Measurements from ENCODE around the gene ADRM1.

ADRM1 gene

GRCh38 chr20:62342910-62343309, 40.1 kb downstream of the ADRM1 start:
- Histone ChIP-seq H3K27ac (ENCODE audit: low read length) (no peak overlapping the region), H3K4me3 (ENCODE audit: low read length) (no peak overlapping the region), H3K9me3 (ENCODE audit: control insufficient read depth, low read depth, low read length) (no peaks in the 10 kb centered on the region), H3K9ac (ENCODE audit: low read length) (no peak overlapping the region), H3K27me3 (ENCODE audit: control insufficient read depth, insufficient read depth, low read length) (no peaks in the 10 kb centered on the region), H3K36me3 (ENCODE audit: control insufficient read depth, low read depth, low read length) (peaks cover 37% of the 10 kb centered on the region), H3K4me1 (ENCODE audit: control insufficient read depth, low read depth, low read length) (no peaks in the 10 kb centered on the region)

GRCh38 chr20:62344092-62344491, 41.3 kb downstream of the ADRM1 start:
- H3K36me3 ChIP-seq (ENCODE audit: control insufficient read depth, low read depth, low read length) = peaks cover 30% of the 10 kb centered on the region
- H3K4me1 ChIP-seq (ENCODE audit: control insufficient read depth, low read depth, low read length) = no peaks in the 10 kb centered on the region
- no peak overlapping the region for H3K4me3 ChIP-seq (ENCODE audit: low read length)
- H3K27ac ChIP-seq (ENCODE audit: low read length) = no peak overlapping the region
- H3K9me3 ChIP-seq (ENCODE audit: control insufficient read depth, low read depth, low read length) = no peaks in the 10 kb centered on the region
- H3K9ac ChIP-seq (ENCODE audit: low read length) = no peak overlapping the region
- no peaks in the 10 kb centered on the region for H3K27me3 ChIP-seq (ENCODE audit: control insufficient read depth, insufficient read depth, low read length)

GRCh38 chr20:62344782-62345181, 42.0 kb downstream of the ADRM1 start:
- H3K9me3 ChIP-seq (ENCODE audit: control insufficient read depth, low read depth, low read length) = no peaks in the 10 kb centered on the region
- H3K9ac ChIP-seq (ENCODE audit: low read length) = no peak overlapping the region
- H3K27me3 ChIP-seq (ENCODE audit: control insufficient read depth, insufficient read depth, low read length) = no peaks in the 10 kb centered on the region
- H3K27ac ChIP-seq (ENCODE audit: low read length) = no peak overlapping the region
- no peak overlapping the region for H3K4me3 ChIP-seq (ENCODE audit: low read length)
- no peaks in the 10 kb centered on the region for H3K4me1 ChIP-seq (ENCODE audit: control insufficient read depth, low read depth, low read length)
- H3K36me3 ChIP-seq (ENCODE audit: control insufficient read depth, low read depth, low read length) = peaks cover 25% of the 10 kb centered on the region

GRCh38 chr20:62345681-62346370, 43.0 kb downstream of the ADRM1 start:
- Histone ChIP-seq H3K9ac (ENCODE audit: low read length) (no peak overlapping the region), H3K27ac (ENCODE audit: low read length) (no peak overlapping the region), H3K4me1 (ENCODE audit: control insufficient read depth, low read depth, low read length) (no peaks in the 10 kb centered on the region), H3K27me3 (ENCODE audit: control insufficient read depth, insufficient read depth, low read length) (no peaks in the 10 kb centered on the region), H3K9me3 (ENCODE audit: control insufficient read depth, low read depth, low read length) (no peaks in the 10 kb centered on the region), H3K36me3 (ENCODE audit: control insufficient read depth, low read depth, low read length) (peaks cover 25% of the 10 kb centered on the region), H3K4me3 (ENCODE audit: low read length) (no peak overlapping the region)

- Histone ChIP-seq H3K9me3 (ENCODE audit: control insufficient read depth, low read depth, low read length) (no peaks in the 10 kb centered on the region), H3K4me3 (ENCODE audit: low read length) (no peak overlapping the region), H3K9ac (ENCODE audit: low read length) (no peak overlapping the region), H3K27ac (ENCODE audit: low read length) (no peak overlapping the region), H3K36me3 (ENCODE audit: control insufficient read depth, low read depth, low read length) (peaks cover 27% of the 10 kb centered on the region), H3K27me3 (ENCODE audit: control insufficient read depth, insufficient read depth, low read length) (no peaks in the 10 kb centered on the region), H3K4me1 (ENCODE audit: control insufficient read depth, low read depth, low read length) (no peaks in the 10 kb centered on the region)
Observed at GRCh38 chr20:62346398-62347150, 43.8 kb downstream of the ADRM1 start.

- Histone ChIP-seq H3K27ac (ENCODE audit: low read length) (no peak overlapping the region), H3K4me1 (ENCODE audit: control insufficient read depth, low read depth, low read length) (no peaks in the 10 kb centered on the region), H3K4me3 (ENCODE audit: low read length) (no peak overlapping the region), H3K9me3 (ENCODE audit: control insufficient read depth, low read depth, low read length) (no peaks in the 10 kb centered on the region), H3K9ac (ENCODE audit: low read length) (no peak overlapping the region), H3K27me3 (ENCODE audit: control insufficient read depth, insufficient read depth, low read length) (no peaks in the 10 kb centered on the region), H3K36me3 (ENCODE audit: control insufficient read depth, low read depth, low read length) (peaks cover 28% of the 10 kb centered on the region)
Observed at GRCh38 chr20:62347151-62347404, 44.3 kb downstream of the ADRM1 start.

- Histone ChIP-seq H3K27me3 (ENCODE audit: control insufficient read depth, insufficient read depth, low read length) (no peaks in the 10 kb centered on the region), H3K4me1 (ENCODE audit: control insufficient read depth, low read depth, low read length) (no peaks in the 10 kb centered on the region), H3K27ac (ENCODE audit: low read length) (no peak overlapping the region), H3K9ac (ENCODE audit: low read length) (no peak overlapping the region), H3K9me3 (ENCODE audit: control insufficient read depth, low read depth, low read length) (no peaks in the 10 kb centered on the region), H3K4me3 (ENCODE audit: low read length) (no peak overlapping the region), H3K36me3 (ENCODE audit: control insufficient read depth, low read depth, low read length) (peaks cover 28% of the 10 kb centered on the region)
Observed at GRCh38 chr20:62347445-62347844, 44.6 kb downstream of the ADRM1 start.

GRCh38 chr20:62348604-62349003, 45.8 kb downstream of the ADRM1 start:
- no peaks in the 10 kb centered on the region for H3K4me1 ChIP-seq (ENCODE audit: control insufficient read depth, low read depth, low read length)
- H3K27ac ChIP-seq (ENCODE audit: low read length) = no peak overlapping the region
- H3K36me3 ChIP-seq (ENCODE audit: control insufficient read depth, low read depth, low read length) = peaks cover 28% of the 10 kb centered on the region
- no peak overlapping the region for H3K4me3 ChIP-seq (ENCODE audit: low read length)
- no peak overlapping the region for H3K9ac ChIP-seq (ENCODE audit: low read length)
- no peaks in the 10 kb centered on the region for H3K9me3 ChIP-seq (ENCODE audit: control insufficient read depth, low read depth, low read length)
- H3K27me3 ChIP-seq (ENCODE audit: control insufficient read depth, insufficient read depth, low read length) = no peaks in the 10 kb centered on the region

- no peak overlapping the region for H3K4me3 ChIP-seq (ENCODE audit: low read length)
- H3K27me3 ChIP-seq (ENCODE audit: control insufficient read depth, insufficient read depth, low read length) = no peaks in the 10 kb centered on the region
- H3K9me3 ChIP-seq (ENCODE audit: control insufficient read depth, low read depth, low read length) = no peaks in the 10 kb centered on the region
- H3K27ac ChIP-seq (ENCODE audit: low read length) = no peak overlapping the region
- peaks cover 28% of the 10 kb centered on the region for H3K36me3 ChIP-seq (ENCODE audit: control insufficient read depth, low read depth, low read length)
- no peak overlapping the region for H3K9ac ChIP-seq (ENCODE audit: low read length)
- peaks cover under 1% of the 10 kb centered on the region for H3K4me1 ChIP-seq (ENCODE audit: control insufficient read depth, low read depth, low read length)
Observed at GRCh38 chr20:62349556-62350097, 46.8 kb downstream of the ADRM1 start.

- Histone ChIP-seq H3K9ac (ENCODE audit: low read length) (no peak overlapping the region), H3K27ac (ENCODE audit: low read length) (no peak overlapping the region), H3K27me3 (ENCODE audit: control insufficient read depth, insufficient read depth, low read length) (no peaks in the 10 kb centered on the region), H3K4me3 (ENCODE audit: low read length) (no peak overlapping the region), H3K4me1 (ENCODE audit: control insufficient read depth, low read depth, low read length) (peaks cover 6% of the 10 kb centered on the region), H3K36me3 (ENCODE audit: control insufficient read depth, low read depth, low read length) (peaks cover 28% of the 10 kb centered on the region), H3K9me3 (ENCODE audit: control insufficient read depth, low read depth, low read length) (no peaks in the 10 kb centered on the region)
Observed at GRCh38 chr20:62350098-62350628, 47.4 kb downstream of the ADRM1 start.

- H3K36me3 ChIP-seq (ENCODE audit: control insufficient read depth, low read depth, low read length) = peaks cover 27% of the 10 kb centered on the region
- no peak overlapping the region for H3K9ac ChIP-seq (ENCODE audit: low read length)
- no peak overlapping the region for H3K27ac ChIP-seq (ENCODE audit: low read length)
- H3K4me1 ChIP-seq (ENCODE audit: control insufficient read depth, low read depth, low read length) = peaks cover 12% of the 10 kb centered on the region
- H3K4me3 ChIP-seq (ENCODE audit: low read length) = no peak overlapping the region
- no peaks in the 10 kb centered on the region for H3K9me3 ChIP-seq (ENCODE audit: control insufficient read depth, low read depth, low read length)
- H3K27me3 ChIP-seq (ENCODE audit: control insufficient read depth, insufficient read depth, low read length) = no peaks in the 10 kb centered on the region
Observed at GRCh38 chr20:62350629-62351422, 48.0 kb downstream of the ADRM1 start.
